Astrocyte (in vitro differentiated cells and primary cell): ENCODE measurements around the gene ADGRA3. TPM values are rescaled to one million over a fixed set of nuclear protein-coding genes. Genes with fewer than 3 reads are reported as not detected.

Experiments
- DNase-seq: peaks from one replicate; pipeline ENCODE4 v3.0.0-alpha.2; 2010; ENCODE audit warnings: low read depth
- FAIRE-seq: peaks from 2 replicates; lab custom pipeline; 2011; peaks lifted over from hg19 to GRCh38; lab: Jason Lieb, UNC
- H2AFZ ChIP-seq: 2 replicates; pipeline ENCODE4 v1.6.0; 2012; ENCODE audit warnings: low read depth, low read length, inconsistent platforms
- H3K27ac ChIP-seq: 2 replicates; pipeline ENCODE4 v1.5.1; 2011; ENCODE audit warnings: low read depth, low read length, inconsistent platforms
- H3K27me3 ChIP-seq: 2 replicates; pipeline ENCODE4 v1.6.0; 2011; ENCODE audit warnings: low read length, inconsistent platforms; ENCODE audit not compliant: insufficient read depth
- H3K36me3 ChIP-seq: 2 replicates; pipeline ENCODE4 v1.5.1; 2011; ENCODE audit warnings: low read length, inconsistent platforms; ENCODE audit not compliant: insufficient read depth
- H3K4me1 ChIP-seq: 2 replicates; pipeline ENCODE4 v1.5.1; 2011; ENCODE audit warnings: low read length, inconsistent platforms; ENCODE audit not compliant: insufficient read depth
- H3K4me2 ChIP-seq: 2 replicates; pipeline ENCODE4 v1.6.0; 2012; ENCODE audit warnings: low read length, inconsistent platforms
- H3K4me3 ChIP-seq: 2 replicates; pipeline ENCODE4 v1.5.1; 2011; ENCODE audit warnings: low read depth, mild to moderate bottlenecking, low read length, inconsistent platforms; ENCODE audit not compliant: insufficient read depth
- H3K79me2 ChIP-seq: 2 replicates; pipeline ENCODE4 v1.6.0; 2012; ENCODE audit warnings: mild to moderate bottlenecking, low read length, inconsistent platforms; ENCODE audit not compliant: insufficient read depth
- H3K9ac ChIP-seq: 2 replicates; pipeline ENCODE4 v1.6.0; 2012; ENCODE audit warnings: mild to moderate bottlenecking, low read length, inconsistent platforms
- H3K9me3 ChIP-seq: 2 replicates; pipeline ENCODE4 v1.5.1; 2012; ENCODE audit warnings: low read depth, mild to moderate bottlenecking, low read length, inconsistent platforms; ENCODE audit not compliant: insufficient read depth
- H4K20me1 ChIP-seq: 2 replicates; pipeline ENCODE4 v1.6.0; 2012; ENCODE audit warnings: low read length, inconsistent platforms; ENCODE audit not compliant: insufficient read depth
- H3K27ac Mint-ChIP-seq: one replicate; pipeline ENCODE4 v1.8.0; 2021; ENCODE audit warnings: mild to moderate bottlenecking, mixed read lengths; ENCODE audit not compliant: unreplicated experiment
- H3K27me3 Mint-ChIP-seq: one replicate; pipeline ENCODE4 v1.8.0; 2021; ENCODE audit warnings: low read depth, mixed read lengths; ENCODE audit not compliant: unreplicated experiment
- H3K36me3 Mint-ChIP-seq: one replicate; pipeline ENCODE4 v1.8.0; 2021; ENCODE audit warnings: low read depth, mixed read lengths; ENCODE audit not compliant: unreplicated experiment
- H3K4me1 Mint-ChIP-seq: one replicate; pipeline ENCODE4 v1.8.0; 2021; ENCODE audit warnings: low read depth, mixed read lengths; ENCODE audit not compliant: unreplicated experiment
- H3K4me3 Mint-ChIP-seq: one replicate; pipeline ENCODE4 v1.8.0; 2021; ENCODE audit warnings: mild to moderate bottlenecking, moderate library complexity, mixed read lengths; ENCODE audit not compliant: unreplicated experiment
- H3K9me3 Mint-ChIP-seq: one replicate; pipeline ENCODE4 v1.8.0; 2021; ENCODE audit warnings: mild to moderate bottlenecking, mixed read lengths; ENCODE audit not compliant: unreplicated experiment
- EZH2 ChIP-seq: IDR thresholded peaks from 2 replicates; pipeline ENCODE4 v1.6.1; 2012; ENCODE audit warnings: mild to moderate bottlenecking, low read length, inconsistent platforms; ENCODE audit not compliant: insufficient read depth
- total RNA-seq: library from RNA; stranded (reverse); gene quantifications from 2 replicates; pipeline ENCODE4 v1.2.1, GENCODE V29; 2021
- TF ChIP-seq, protein P1 (sequence below): IDR thresholded peaks from 2 replicates; pipeline ENCODE4 v1.5.1; 2011; ENCODE audit warnings: low read depth, mild to moderate bottlenecking, inconsistent platforms, low read length, moderate library complexity; ENCODE audit not compliant: insufficient read depth

The ADGRA3 gene
- total RNA-seq, 1 donor from 2014 or later: 27.3 TPM

DNA sequence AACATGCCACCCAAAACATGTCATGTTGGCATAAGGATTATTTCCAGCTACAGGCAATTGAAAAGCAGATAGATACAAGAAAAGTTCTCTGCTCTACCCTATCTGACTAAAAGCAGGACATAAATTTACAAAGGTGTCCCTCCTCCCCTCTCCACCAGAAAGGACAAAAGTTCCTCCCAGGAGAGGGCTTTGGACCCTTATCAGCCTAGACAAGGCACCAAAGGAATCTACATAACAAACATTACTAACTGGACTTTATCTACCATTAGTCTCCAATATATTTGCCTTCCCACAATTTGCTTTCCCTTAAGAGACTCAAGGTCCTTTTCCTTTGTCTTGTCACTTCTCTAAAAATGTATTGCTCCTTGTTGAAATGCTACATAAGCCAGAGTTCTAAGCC, 55.6 kb downstream of the ADGRA3 start:
- Histone ChIP-seq H3K79me2 (peaks cover 7% of the 10 kb centered on the region), H3K36me3 (no peaks in the 10 kb centered on the region), H3K4me1 (no peaks in the 10 kb centered on the region), H3K4me3 (no peak overlapping the region), H3K9me3 (no peaks in the 10 kb centered on the region), H2AFZ (no peak overlapping the region), H3K9ac (no peak overlapping the region), H3K27me3 (no peaks in the 10 kb centered on the region), H3K4me2 (no peak overlapping the region), H3K27ac (no peak overlapping the region), H4K20me1 (peaks cover 4% of the 10 kb centered on the region)
- DNase-seq (no peak), FAIRE-seq (no peak)
- Mint-ChIP-seq H3K4me3 (no peak overlapping the region), H3K36me3 (peaks cover 2% of the 10 kb centered on the region), H3K4me1 (no peaks in the 10 kb centered on the region), H3K9me3 (no peaks in the 10 kb centered on the region), H3K27me3 (no peaks in the 10 kb centered on the region), H3K27ac (no peak overlapping the region)
- no peak for TF ChIP-seq EZH2
- TF ChIP-seq, protein P1, sequence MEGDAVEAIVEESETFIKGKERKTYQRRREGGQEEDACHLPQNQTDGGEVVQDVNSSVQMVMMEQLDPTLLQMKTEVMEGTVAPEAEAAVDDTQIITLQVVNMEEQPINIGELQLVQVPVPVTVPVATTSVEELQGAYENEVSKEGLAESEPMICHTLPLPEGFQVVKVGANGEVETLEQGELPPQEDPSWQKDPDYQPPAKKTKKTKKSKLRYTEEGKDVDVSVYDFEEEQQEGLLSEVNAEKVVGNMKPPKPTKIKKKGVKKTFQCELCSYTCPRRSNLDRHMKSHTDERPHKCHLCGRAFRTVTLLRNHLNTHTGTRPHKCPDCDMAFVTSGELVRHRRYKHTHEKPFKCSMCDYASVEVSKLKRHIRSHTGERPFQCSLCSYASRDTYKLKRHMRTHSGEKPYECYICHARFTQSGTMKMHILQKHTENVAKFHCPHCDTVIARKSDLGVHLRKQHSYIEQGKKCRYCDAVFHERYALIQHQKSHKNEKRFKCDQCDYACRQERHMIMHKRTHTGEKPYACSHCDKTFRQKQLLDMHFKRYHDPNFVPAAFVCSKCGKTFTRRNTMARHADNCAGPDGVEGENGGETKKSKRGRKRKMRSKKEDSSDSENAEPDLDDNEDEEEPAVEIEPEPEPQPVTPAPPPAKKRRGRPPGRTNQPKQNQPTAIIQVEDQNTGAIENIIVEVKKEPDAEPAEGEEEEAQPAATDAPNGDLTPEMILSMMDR: no peak

DNA sequence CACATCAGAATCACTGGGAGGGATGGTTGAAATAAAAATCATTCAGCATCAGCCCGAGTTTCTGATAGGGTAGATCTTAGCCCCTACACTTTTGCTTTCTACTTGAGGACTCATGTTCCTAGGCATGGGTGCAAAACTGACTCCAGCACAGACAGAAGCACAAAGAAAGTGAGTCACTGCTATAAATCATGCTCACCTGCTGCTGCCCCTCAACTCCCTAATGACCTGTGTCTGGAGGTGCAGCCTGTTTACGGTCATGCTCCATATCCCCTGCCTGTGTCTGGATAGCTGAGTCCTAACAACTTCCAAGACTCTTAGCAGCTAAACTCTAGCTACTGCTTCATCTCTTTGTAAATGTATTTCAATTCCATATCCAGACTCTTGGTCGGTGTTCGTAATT, 57.8 kb downstream of the ADGRA3 start:
- Mint-ChIP-seq H3K27me3 (no peaks in the 10 kb centered on the region), H3K36me3 (peaks cover 2% of the 10 kb centered on the region), H3K9me3 (no peaks in the 10 kb centered on the region), H3K4me1 (no peaks in the 10 kb centered on the region), H3K27ac (no peak overlapping the region), H3K4me3 (no peak overlapping the region)
- Histone ChIP-seq H3K4me2 (no peak overlapping the region), H3K36me3 (no peaks in the 10 kb centered on the region), H3K4me3 (no peak overlapping the region), H3K27me3 (no peaks in the 10 kb centered on the region), H3K4me1 (no peaks in the 10 kb centered on the region), H3K27ac (no peak overlapping the region), H3K79me2 (no peaks in the 10 kb centered on the region), H4K20me1 (no peaks in the 10 kb centered on the region), H3K9me3 (no peaks in the 10 kb centered on the region), H2AFZ (no peak overlapping the region), H3K9ac (no peak overlapping the region)
- DNase-seq (no peak), FAIRE-seq (no peak)
- TF ChIP-seq, protein P1: no peak
- no peak for TF ChIP-seq EZH2

DNA sequence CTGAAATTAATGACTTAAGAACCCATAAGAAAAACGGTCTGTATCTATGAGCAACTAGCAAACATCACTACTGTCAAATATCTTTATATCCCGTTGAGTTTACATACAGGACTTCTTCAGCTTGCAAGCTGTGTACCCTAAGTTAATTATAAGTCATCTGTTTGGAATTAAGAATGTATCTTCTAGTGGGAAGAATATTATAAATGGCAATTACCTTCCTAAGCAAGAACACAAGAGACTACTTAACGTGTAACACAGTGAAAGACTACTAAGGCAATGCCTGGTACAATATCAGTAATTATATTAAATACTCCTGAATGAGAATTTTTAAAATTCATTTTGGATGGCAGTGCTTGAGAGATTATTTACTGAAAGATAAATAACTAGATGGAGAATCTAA, 58.5 kb downstream of the ADGRA3 start:
- H4K20me1 ChIP-seq: no peaks in the 10 kb centered on the region
- H3K27me3 ChIP-seq: no peaks in the 10 kb centered on the region
- Mint-ChIP-seq H3K4me1 (no peaks in the 10 kb centered on the region), H3K4me3 (no peak overlapping the region), H3K27ac (no peak overlapping the region), H3K36me3 (peaks cover 2% of the 10 kb centered on the region), H3K9me3 (no peaks in the 10 kb centered on the region), H3K27me3 (no peaks in the 10 kb centered on the region)
- H3K4me3 ChIP-seq: no peak overlapping the region
- H3K4me2 ChIP-seq: no peak overlapping the region
- no peak overlapping the region for H2AFZ ChIP-seq
- FAIRE-seq (no peak), DNase-seq (no peak)
- H3K9ac ChIP-seq: no peak overlapping the region
- TF ChIP-seq, protein P1: no peak
- no peak for TF ChIP-seq EZH2
- no peaks in the 10 kb centered on the region for H3K36me3 ChIP-seq
- no peaks in the 10 kb centered on the region for H3K4me1 ChIP-seq
- no peaks in the 10 kb centered on the region for H3K9me3 ChIP-seq
- H3K27ac ChIP-seq: no peak overlapping the region
- no peaks in the 10 kb centered on the region for H3K79me2 ChIP-seq
